ENCODE results near the gene TUSC2.
A peak's percentile ranks its signal among the peaks of the same experiment; 100 is the strongest.

The TUSC2 gene

GRCh38 chr3:50340448-50341329 lies 12.7 kb upstream of the TUSC2 start, which contains the start of gene RASSF1:
Gene RASSF1, minus strand, starts transcription at chr3:50340836. Its CDS starts 31 bp downstream, at chr3:50340805.
- no peak for TF ChIP-seq CTCF (IDR thresholded peaks at IDR 0.05; ENCODE audit: low read depth, low read length, missing control alignments)
- DNase-seq (ENCODE audit: low read depth), result no peak
- peak within 1 kb of the TSS; percentile 91 for H3K4me3 ChIP-seq (ENCODE audit: low read depth, low read length)

- H3K4me3 ChIP-seq (ENCODE audit: low read depth, low read length), result peak overlapping the region; percentile 91
- no peak for TF ChIP-seq CTCF (IDR thresholded peaks at IDR 0.05; ENCODE audit: low read depth, low read length, missing control alignments)
- no peak for DNase-seq (ENCODE audit: low read depth)
Measured at GRCh38 chr3:50340147-50340447, 12.1 kb upstream of the TUSC2 start.

- no peak for TF ChIP-seq CTCF (IDR thresholded peaks at IDR 0.05; ENCODE audit: low read depth, low read length, missing control alignments)
- DNase-seq (ENCODE audit: low read depth), result no peak
- peak overlapping the region; percentile 91 for H3K4me3 ChIP-seq (ENCODE audit: low read depth, low read length)
Measured at GRCh38 chr3:50339485-50340146, 11.6 kb upstream of the TUSC2 start.

- TF ChIP-seq CTCF (IDR thresholded peaks at IDR 0.05; ENCODE audit: low read depth, low read length, missing control alignments), result peak; percentile 21
- no peak for DNase-seq (ENCODE audit: low read depth)
- H3K4me3 ChIP-seq (ENCODE audit: low read depth, low read length), result peak overlapping the region; percentile 91
Measured at GRCh38 chr3:50338965-50339364, 10.9 kb upstream of the TUSC2 start.

- no peak for TF ChIP-seq CTCF (IDR thresholded peaks at IDR 0.05; ENCODE audit: low read depth, low read length, missing control alignments)
- DNase-seq (ENCODE audit: low read depth), result peak; percentile 96
- peak overlapping the region; percentile 91 for H3K4me3 ChIP-seq (ENCODE audit: low read depth, low read length)
Measured at GRCh38 chr3:50337175-50337861, 9.3 kb upstream of the TUSC2 start.

GRCh38 chr3:50336452-50337174 lies 8.6 kb upstream of the TUSC2 start:
- H3K4me3 ChIP-seq (ENCODE audit: low read depth, low read length), result peak overlapping the region; percentile 91
- no peak for DNase-seq (ENCODE audit: low read depth)
- TF ChIP-seq CTCF (IDR thresholded peaks at IDR 0.05; ENCODE audit: low read depth, low read length, missing control alignments), result no peak
